Placental pericyte (primary cell): Measurements from ENCODE around the gene LSP1. TPM values are rescaled to one million over a fixed set of nuclear protein-coding genes. Genes with fewer than 3 reads are reported as not detected.

Experiments
- small RNA-seq: library from RNA; depleted of rRNA; stranded (forward); fragments of <200 nt; gene quantifications from one replicate; pipeline ENCODE3, GENCODE V24; 2012; ENCODE audit warnings: low replicate concordance
- total RNA-seq: library from RNA; depleted of rRNA; stranded (reverse); fragments of >200 nt; gene quantifications from 2 replicates; pipeline ENCODE4 v1.2.3, GENCODE V29; 2012

LSP1 gene, protein sequence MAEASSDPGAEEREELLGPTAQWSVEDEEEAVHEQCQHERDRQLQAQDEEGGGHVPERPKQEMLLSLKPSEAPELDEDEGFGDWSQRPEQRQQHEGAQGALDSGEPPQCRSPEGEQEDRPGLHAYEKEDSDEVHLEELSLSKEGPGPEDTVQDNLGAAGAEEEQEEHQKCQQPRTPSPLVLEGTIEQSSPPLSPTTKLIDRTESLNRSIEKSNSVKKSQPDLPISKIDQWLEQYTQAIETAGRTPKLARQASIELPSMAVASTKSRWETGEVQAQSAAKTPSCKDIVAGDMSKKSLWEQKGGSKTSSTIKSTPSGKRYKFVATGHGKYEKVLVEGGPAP
- 0.22 TPM in 1 of 2 replicates, not detected in the other for total RNA-seq

DNA sequence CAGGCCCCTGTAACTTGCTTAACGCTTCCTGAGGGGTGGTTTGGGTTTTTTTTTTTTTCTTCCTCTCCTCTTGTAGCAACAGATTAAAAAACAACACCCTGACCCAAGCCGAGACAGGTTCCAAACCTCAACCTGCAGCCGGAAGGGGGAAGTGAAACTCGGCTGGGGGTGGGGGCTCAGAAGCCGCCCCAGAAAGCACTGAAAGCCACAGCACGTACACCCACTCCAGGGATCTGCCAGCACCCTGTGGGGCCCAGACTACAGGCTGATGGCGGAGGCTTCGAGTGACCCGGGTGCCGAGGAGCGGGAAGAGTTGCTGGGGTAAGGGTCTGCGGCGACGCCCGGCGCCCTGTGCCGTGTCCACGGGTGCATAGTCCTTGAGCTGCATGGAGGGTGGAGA is at the start of gene LSP1:
Gene LSP1, plus strand, starts transcription at position 208 of the 400 bp plus-strand sequence. Its CDS starts 61 bp downstream, at position 269.

DNA sequence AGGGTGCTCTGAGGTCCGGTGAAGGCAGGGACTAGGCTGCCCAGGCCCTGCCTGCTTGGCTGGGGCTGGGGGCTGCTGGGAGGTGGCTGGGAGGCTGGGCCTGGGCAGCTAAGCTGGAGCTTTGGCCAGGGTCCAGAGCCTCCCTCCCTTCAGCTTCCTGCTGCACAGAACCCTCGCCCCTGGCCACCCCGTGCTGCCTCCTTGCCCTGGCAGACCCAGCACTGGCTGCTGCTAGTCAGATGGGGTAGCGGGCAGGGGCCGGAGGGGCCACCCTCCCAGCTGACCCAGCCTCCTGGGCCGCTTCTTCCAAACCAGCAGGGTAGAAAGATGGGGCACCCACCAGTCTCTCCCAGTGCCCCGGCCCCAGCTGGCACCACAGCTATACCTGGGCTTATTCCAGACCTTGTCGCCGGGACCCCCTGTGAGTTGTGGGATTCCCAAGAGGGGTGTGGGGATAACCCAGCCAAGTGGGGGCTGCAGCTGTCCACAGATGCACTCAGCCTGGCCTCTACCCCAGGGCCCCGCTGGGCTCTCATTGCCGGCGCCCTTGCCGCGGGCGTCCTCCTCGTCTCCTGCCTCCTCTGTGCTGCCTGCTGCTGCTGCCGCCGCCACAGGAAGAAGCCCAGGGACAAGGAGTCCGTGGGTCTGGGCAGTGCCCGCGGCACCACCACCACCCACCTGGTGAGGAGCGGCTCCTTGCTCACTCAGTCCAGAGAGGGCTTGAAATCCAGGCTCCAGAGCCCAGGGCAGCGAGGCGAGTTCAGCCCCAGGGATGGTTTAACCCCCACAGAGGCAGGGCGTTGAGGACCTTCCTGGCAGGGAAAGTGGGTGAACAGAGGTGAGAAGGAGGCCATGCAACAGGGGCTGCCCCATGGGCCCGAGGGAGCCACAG is 17.9 kb upstream of the LSP1 start, which contains the start of gene SYT8:
Gene SYT8, plus strand, starts transcription at position 212 of the 892 bp plus-strand sequence. Its CDS starts 116 bp downstream, at position 328.

DNA sequence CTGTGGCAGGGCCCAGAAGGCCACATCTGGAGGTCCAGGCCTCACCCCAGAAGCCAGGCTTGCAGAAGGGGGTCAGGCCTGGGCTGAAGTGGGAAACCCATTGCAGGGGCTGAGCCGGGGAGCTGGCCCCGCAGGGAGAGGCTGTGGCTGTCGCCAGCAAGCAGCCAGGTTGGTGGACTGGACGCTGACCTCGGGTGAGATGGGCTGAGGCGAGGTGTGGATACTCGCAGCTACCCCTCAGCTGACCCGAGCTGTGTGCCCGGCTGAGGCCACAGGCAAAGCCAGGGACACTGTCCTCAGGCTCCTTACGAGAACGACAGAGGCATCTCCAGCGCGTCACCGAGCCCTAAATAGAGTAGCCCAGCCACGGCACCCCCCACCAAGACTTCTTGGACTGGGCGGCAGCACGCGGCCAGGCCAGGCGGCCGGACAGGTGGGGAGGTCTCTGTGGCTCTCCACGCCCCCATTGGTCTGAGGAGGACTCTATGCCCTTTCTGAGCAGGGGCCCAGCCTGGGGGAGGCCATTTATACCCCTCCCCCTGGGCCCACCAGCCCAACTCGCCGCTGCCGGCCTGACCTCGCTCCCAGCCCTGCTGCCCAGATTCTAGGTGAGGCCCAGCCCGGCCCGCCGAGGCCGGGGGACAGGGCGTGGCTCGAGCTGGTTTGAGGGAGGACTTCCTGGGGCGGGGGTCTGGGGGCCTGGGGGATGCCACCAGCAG is 14.3 kb upstream of the LSP1 start, which contains the start of gene TNNI2:
Gene TNNI2, plus strand, starts transcription at position 556 of the 719 bp plus-strand sequence. CDS start 716 bp downstream, outside the sequence.

DNA sequence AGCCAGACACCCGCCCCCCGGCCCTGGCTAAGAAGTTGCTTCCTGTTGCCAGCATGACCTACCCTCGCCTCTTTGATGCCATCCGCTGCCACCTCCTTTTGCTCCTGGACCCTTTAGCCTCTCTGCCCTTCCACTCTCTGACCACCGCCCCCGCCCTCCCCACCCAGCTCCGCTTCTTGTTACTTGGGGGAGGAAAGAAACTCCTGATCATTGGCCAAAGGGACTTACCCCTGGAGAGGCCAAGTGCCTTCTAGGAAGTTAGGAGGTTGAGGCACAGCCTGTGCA is 38.9 kb downstream of the LSP1 start, which contains the start of gene PRR33:
Gene PRR33, minus strand, starts transcription at position 65 of the 285 bp plus-strand sequence. CDS start 1,311 bp downstream, outside the sequence.

DNA sequence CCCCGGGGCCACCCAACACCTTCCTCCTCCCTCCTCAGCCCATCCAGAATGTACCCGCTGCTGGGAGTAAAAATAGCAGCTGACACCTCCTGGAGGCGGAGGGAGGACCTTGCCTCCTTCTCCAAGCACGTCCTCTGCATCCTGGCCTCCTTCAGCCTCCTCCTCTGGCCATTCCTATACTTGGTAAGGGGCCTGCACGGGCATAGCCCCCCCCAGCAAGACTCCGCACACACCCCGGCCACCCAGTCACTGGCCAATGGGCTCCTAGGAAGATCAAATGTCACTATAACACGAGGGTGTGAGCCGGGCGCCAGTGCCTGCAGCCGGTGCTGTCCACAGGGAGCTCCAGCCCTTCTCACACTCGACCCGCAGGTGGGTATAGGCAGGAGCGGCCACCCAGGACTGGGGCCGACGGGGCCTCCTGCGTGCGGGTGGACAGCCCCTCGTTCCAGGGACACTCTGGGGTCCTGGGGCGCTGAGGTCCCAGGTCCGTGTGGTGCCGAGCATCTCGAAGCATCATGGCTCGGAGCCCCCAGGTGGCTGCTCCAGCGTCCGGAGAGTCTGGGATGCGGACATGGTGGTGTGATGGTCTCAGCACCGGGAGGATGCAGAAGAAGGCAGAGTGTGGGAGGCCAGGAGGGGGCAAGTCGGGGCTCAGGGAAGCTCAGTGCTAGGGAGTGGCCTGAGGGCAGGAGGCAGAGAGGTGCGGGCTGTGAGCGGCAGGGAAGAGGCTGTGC is 66.7 kb downstream of the LSP1 start, which contains the start of gene TNNT3:
Gene TNNT3, plus strand, starts transcription at position 313 of the 737 bp plus-strand sequence. CDS start 3,172 bp downstream, outside the sequence.

Small RNAs within 50 kb of the gene (small RNA-seq; reads per million reads assigned to genes)
- not detected for gene AC051649.1
- gene MIR4298 = not detected

Other genes starting within 250 kb of the LSP1 start
- not detected in 2 replicates for gene KRTAP5-3, start 244.6 kb upstream of the LSP1 start, total RNA-seq
- not detected in 2 replicates for gene KRTAP5-4, start 230.9 kb upstream of the LSP1 start, total RNA-seq
- gene KRTAP5-5, start 223.3 kb upstream of the LSP1 start, total RNA-seq = not detected in 2 replicates
- gene KRTAP5-6, start 155.9 kb upstream of the LSP1 start, total RNA-seq = not detected in 2 replicates
- gene IFITM10, start 102.5 kb upstream of the LSP1 start, total RNA-seq = 0.22 and 0.43 TPM in 2 replicates
- 101 and 265 TPM in 2 replicates for gene CTSD, start 89.2 kb upstream of the LSP1 start, total RNA-seq
- not detected in 2 replicates for gene SYT8, start 18.1 kb upstream of the LSP1 start, total RNA-seq
- not detected in 2 replicates for gene TNNI2, start 14.1 kb upstream of the LSP1 start, total RNA-seq
- gene PRR33, start 38.8 kb downstream of the LSP1 start, total RNA-seq = not detected in 2 replicates
- not detected in 2 replicates for gene TNNT3, start 66.6 kb downstream of the LSP1 start, total RNA-seq
- 82.0 and 99.1 TPM in 2 replicates for gene MRPL23, start 94.2 kb downstream of the LSP1 start, total RNA-seq
- gene H19, start 144.8 kb downstream of the LSP1 start, total RNA-seq = 5.2 and 10.7 TPM in 2 replicates